HG02610 (cell line): ENCODE results near the gene MRPL49.
"Not testable (repeated sequence)": the region's sequence is repeated elsewhere in the genome, so short reads cannot be mapped to it uniquely, and the experiment has no call there.

Experiments
- ATAC-seq: cut with Tn5 transposase; IDR thresholded peaks from one replicate; pipeline ENCODE4 v1.9.1; 2021; ENCODE audit warnings: mild to moderate bottlenecking, moderate library complexity; ENCODE audit not compliant: unreplicated experiment

MRPL49 gene

GRCh38 chr11:65160643-65161042, 38.5 kb downstream of the MRPL49 start:
- ATAC-seq: no peak

DNA sequence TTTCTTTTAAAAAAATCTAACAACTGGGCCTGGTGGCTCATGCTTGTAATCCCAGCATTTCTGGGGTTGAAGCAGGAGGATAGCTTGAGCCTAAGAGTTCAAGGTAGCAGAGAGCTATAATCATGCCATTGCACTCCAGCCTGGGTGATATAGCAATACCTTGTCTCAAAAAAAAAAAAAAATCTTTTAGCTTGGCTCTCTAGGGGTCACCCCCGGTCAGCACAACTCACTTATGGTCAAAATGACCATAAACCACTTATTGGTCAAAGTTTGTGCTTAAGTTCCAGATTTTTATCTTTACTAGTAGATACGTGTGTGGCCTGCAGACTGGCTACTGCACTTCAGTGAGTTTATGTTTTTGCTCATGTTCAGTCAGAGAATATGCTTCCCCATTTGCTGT, 41.6 kb downstream of the MRPL49 start:
- no peak for ATAC-seq

GRCh38 chr11:65165410-65166317, 43.5 kb downstream of the MRPL49 start:
- no peak for ATAC-seq

DNA sequence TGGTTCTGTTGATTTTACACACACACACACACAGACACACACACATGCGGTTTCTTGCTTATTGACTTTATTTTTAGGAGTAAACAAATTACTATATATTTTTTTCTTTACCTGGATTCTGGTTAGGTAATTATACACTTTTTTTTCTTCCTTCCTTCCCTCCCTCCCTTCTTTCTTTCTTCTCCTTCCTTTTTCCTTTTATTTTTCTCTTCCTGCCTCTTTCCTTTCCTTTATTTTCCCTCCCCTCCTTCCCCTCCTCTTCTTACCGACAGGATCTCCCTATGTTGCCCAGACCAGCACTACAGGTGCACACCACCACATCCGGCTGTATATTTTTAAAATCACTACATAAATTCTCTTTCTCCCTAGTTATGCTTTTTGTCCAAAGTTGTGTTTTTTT, 44.8 kb downstream of the MRPL49 start:
- ATAC-seq: no peak

GRCh38 chr11:65167656-65168055, 45.5 kb downstream of the MRPL49 start:
- ATAC-seq: no peak

DNA sequence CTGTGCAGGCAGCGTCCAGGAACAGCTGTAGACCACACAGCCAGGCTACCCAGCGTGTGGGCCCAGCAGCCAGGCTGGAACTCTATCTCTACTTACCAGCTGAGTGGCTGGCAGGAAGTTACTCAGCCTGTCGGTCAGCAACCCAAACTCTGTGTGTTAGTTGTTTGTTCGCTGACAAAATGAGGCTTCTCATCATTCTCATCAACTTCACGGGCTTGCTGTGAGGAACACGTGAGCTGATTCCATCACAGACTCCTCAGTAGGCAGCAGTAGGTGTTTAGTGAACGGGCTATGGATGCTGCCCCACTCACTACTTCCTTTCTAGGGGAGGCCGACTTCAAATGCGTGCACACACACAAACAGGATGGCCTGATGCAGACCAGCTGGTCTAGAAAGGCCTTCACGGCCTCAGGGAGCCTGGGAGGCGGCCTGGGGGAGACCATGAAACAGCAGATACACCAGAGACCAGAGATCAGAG, 47.1 kb downstream of the MRPL49 start:
- no peak for ATAC-seq

DNA sequence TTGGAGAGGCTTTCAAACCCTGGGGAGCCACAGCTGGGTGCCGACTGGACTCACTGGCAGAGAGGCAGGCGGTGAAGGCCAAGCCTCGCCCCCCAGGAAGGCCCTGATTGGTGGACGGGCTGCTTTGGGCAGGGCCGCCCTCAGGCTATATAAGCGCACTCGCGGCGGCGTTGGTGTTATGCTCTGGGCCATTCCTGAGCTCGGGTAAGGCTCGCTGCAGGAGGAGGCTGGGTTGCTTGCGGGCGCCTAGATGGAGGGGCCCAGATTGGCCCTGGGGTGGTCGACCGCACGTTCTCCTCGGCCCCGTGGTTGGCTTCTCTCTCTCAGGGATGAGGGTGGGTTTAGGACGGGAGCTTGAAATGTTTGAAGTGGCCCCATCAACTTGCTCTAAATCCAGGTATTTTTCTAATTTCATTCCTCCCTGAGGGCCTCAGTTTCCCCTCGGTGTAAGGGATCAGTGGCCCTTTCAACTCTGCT, 48.0 kb downstream of the MRPL49 start, which contains the start of gene SPDYC:
Gene SPDYC, plus strand, starts transcription at position 176 of the 477 bp plus-strand sequence. CDS start 1,125 bp downstream, outside the sequence.
- ATAC-seq: no peak

- ATAC-seq: no peak
Observed at GRCh38 chr11:65172600-65172999, 50.5 kb downstream of the MRPL49 start.

DNA sequence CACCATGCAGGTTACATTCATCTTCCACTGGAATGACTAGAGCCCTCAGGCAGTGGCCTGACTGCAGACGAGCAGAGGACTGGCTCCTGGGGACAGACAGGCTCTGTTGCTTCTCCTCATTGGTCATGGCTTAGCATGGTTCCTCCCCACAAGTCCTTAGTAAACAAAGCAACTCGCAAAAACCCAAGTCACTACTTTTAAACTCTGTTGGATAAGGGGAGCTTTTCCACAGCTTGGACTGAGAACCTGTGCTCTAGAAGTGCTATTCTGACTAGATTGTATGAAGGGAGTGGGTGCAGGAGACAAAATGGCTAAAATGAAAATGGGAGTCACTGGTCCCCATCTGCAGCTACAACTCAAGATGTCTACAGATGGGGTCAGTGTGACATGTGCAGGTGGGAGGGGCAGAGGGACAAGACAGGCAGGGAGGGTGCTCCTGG, 52.5 kb downstream of the MRPL49 start:
- not testable (repeated sequence) for ATAC-seq
